GM19463 (cell line): ENCODE results near the gene MPZL1.
A peak's percentile ranks its signal among the peaks of the same experiment; 100 is the strongest.
"Not testable (repeated sequence)": the region's sequence is repeated elsewhere in the genome, so short reads cannot be mapped to it uniquely, and the experiment has no call there.

Source experiments
- ATAC-seq: cut with Tn5 transposase; IDR thresholded peaks from one replicate; pipeline ENCODE4 v1.9.1; 2021; ENCODE audit warnings: mild to moderate bottlenecking, moderate library complexity; ENCODE audit not compliant: unreplicated experiment

MPZL1 gene

GRCh38 chr1:167806235-167806634 is 84.5 kb downstream of the MPZL1 start:
- not testable (repeated sequence) for ATAC-seq

- ATAC-seq = not testable (repeated sequence)
These were observed 84.9 kb downstream of the MPZL1 start for GRCh38 chr1:167806676-167807075.

GRCh38 chr1:167808104-167808503 is 86.3 kb downstream of the MPZL1 start:
- ATAC-seq = no peak

GRCh38 chr1:167808690-167809089 is 86.9 kb downstream of the MPZL1 start:
- ATAC-seq = no peak

- no peak for ATAC-seq
These were observed 91.2 kb downstream of the MPZL1 start for GRCh38 chr1:167812972-167813371.

GRCh38 chr1:167815650-167816049 is 93.9 kb downstream of the MPZL1 start:
- no peak for ATAC-seq

GRCh38 chr1:167819849-167820683 is 98.3 kb downstream of the MPZL1 start:
- peak; percentile 84 for ATAC-seq

GRCh38 chr1:167820684-167821355 is 99.0 kb downstream of the MPZL1 start:
- ATAC-seq = no peak

- ATAC-seq = no peak
These were observed 99.5 kb downstream of the MPZL1 start for GRCh38 chr1:167821356-167821685.

GRCh38 chr1:167821969-167822685 is 100.3 kb downstream of the MPZL1 start:
- ATAC-seq = no peak

- ATAC-seq = no peak
These were observed 102.5 kb downstream of the MPZL1 start for GRCh38 chr1:167824163-167824794.

- ATAC-seq = no peak
These were observed 103.8 kb downstream of the MPZL1 start for GRCh38 chr1:167825419-167826079.

GRCh38 chr1:167826127-167826526 is 104.3 kb downstream of the MPZL1 start:
- ATAC-seq = no peak

GRCh38 chr1:167829868-167830267 is 108.1 kb downstream of the MPZL1 start:
- no peak for ATAC-seq

GRCh38 chr1:167830668-167831067 is 108.9 kb downstream of the MPZL1 start:
- ATAC-seq = not testable (repeated sequence)

- ATAC-seq = no peak
These were observed 110.9 kb downstream of the MPZL1 start for GRCh38 chr1:167832693-167833092.

GRCh38 chr1:167833904-167834303 is 112.1 kb downstream of the MPZL1 start:
- ATAC-seq = no peak

GRCh38 chr1:167836197-167836596 is 114.4 kb downstream of the MPZL1 start:
- ATAC-seq = no peak

- ATAC-seq = no peak
These were observed 115.5 kb downstream of the MPZL1 start for GRCh38 chr1:167837326-167837725.

- ATAC-seq = no peak
These were observed 117.2 kb downstream of the MPZL1 start for GRCh38 chr1:167839009-167839408.
